ENCODE data around the gene IL22RA2. TPM values are rescaled to one million over a fixed set of nuclear protein-coding genes. Genes with fewer than 3 reads are reported as not detected.

IL22RA2 gene
- total RNA-seq, 1 experiment from 2014 or later: not detected

DNA sequence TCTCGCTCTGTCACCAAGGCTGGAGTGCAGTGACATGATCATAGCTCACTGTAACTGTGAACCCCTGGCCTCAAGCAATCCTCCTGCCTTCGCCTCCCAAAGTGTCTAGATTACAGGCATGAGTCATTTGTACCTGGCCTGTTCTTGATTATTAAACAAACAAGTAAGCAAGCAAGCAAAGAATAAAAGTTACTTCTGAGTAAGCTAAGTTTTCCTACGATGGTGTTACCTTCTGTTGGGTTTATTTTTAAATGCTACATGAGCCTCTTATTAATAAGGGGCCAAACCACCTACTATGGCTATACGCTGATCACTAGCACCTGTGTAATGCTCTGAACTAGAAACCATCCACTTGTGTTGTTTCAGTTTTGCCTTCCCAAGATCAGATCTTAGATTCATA, 50.8 kb downstream of the IL22RA2 start:
- Histone ChIP-seq H3K9ac (ENCODE audit: low read length) (no peak overlapping the region), H3K79me2 (ENCODE audit: low read length) (no peaks in the 10 kb centered on the region), H3K27ac (ENCODE audit: low read length) (no peak overlapping the region), H3K9me3 (ENCODE audit: low read length) (no peaks in the 10 kb centered on the region), H3K9me2 (replicated peaks; ENCODE audit: low read length) (no peaks in the 10 kb centered on the region), H3K4me3 (ENCODE audit: low read length) (no peak overlapping the region), H3K4me1 (ENCODE audit: insufficient read depth, low read length) (no peaks in the 10 kb centered on the region), H3K4me2 (ENCODE audit: low read length) (no peak overlapping the region), H3F3A (ENCODE audit: low read length, unreplicated experiment) (no peaks in the 10 kb centered on the region), H3K27me3 (ENCODE audit: low read length) (no peaks in the 10 kb centered on the region), H3K36me3 (ENCODE audit: low read depth, low read length) (no peaks in the 10 kb centered on the region), H2AFZ (ENCODE audit: low read length) (no peak overlapping the region), H4K20me1 (ENCODE audit: low read length) (no peaks in the 10 kb centered on the region)
- no peak for TF ChIP-seq EZH2phosphoT487 (IDR thresholded peaks at IDR 0.05; ENCODE audit: borderline replicate concordance, low read length)
- TF ChIP-seq, protein P1, sequence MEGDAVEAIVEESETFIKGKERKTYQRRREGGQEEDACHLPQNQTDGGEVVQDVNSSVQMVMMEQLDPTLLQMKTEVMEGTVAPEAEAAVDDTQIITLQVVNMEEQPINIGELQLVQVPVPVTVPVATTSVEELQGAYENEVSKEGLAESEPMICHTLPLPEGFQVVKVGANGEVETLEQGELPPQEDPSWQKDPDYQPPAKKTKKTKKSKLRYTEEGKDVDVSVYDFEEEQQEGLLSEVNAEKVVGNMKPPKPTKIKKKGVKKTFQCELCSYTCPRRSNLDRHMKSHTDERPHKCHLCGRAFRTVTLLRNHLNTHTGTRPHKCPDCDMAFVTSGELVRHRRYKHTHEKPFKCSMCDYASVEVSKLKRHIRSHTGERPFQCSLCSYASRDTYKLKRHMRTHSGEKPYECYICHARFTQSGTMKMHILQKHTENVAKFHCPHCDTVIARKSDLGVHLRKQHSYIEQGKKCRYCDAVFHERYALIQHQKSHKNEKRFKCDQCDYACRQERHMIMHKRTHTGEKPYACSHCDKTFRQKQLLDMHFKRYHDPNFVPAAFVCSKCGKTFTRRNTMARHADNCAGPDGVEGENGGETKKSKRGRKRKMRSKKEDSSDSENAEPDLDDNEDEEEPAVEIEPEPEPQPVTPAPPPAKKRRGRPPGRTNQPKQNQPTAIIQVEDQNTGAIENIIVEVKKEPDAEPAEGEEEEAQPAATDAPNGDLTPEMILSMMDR (conservative IDR thresholded peaks at IDR 0.05; ENCODE audit: low read depth, low read length): no peak
- TF ChIP-seq EZH2 (IDR thresholded peaks at IDR 0.05; ENCODE audit: low read length, unreplicated experiment): no peak
- BruUV-seq (replicated peaks): no TSS peak
- CTCF ChIA-PET: no interaction called here
- intact Hi-C loops (cut with micrococcal nuclease): no loop called here
- DNase-seq (peak; percentile 23), ATAC-seq (no peak)
- POLR2A ChIA-PET (ENCODE audit: unreplicated experiment): no interaction called here

DNA sequence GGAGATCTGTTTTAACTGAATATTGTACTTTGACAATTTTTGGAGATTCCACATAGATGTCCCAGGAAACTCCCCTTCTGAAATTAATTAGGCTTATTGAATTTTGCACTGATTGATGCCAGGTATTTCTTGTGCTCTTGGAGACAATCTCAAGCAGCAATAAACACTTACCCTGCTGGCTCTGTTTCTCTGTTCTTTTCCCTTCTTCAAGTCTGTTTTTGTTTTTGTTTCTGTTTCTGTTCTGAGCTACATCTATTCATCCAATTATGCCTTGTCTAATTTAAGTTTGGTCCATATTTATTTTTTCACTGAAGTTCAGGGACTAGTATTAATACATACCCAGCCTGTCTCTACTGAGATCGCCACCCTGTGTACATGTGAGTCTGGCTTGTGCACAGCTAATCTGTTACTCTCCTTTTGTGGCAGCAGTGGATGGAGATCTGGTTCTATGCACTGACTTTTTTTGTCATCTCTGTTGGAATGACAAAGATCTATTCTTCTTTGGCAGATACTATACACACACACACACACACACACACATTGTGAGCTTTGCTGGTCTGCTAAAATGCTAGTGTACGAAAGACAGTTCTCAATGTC, 51.9 kb downstream of the IL22RA2 start:
- Histone ChIP-seq H3K4me3 (ENCODE audit: low read length) (no peak overlapping the region), H3F3A (ENCODE audit: low read length, unreplicated experiment) (no peaks in the 10 kb centered on the region), H3K9me3 (ENCODE audit: low read length) (no peaks in the 10 kb centered on the region), H3K79me2 (ENCODE audit: low read length) (no peaks in the 10 kb centered on the region), H4K20me1 (ENCODE audit: low read length) (no peaks in the 10 kb centered on the region), H3K27me3 (ENCODE audit: low read length) (no peaks in the 10 kb centered on the region), H3K4me2 (ENCODE audit: low read length) (no peak overlapping the region), H3K4me1 (ENCODE audit: insufficient read depth, low read length) (no peaks in the 10 kb centered on the region), H3K27ac (ENCODE audit: low read length) (no peak overlapping the region), H2AFZ (ENCODE audit: low read length) (no peak overlapping the region), H3K9ac (ENCODE audit: low read length) (no peak overlapping the region), H3K9me2 (replicated peaks; ENCODE audit: low read length) (no peaks in the 10 kb centered on the region), H3K36me3 (ENCODE audit: low read depth, low read length) (no peaks in the 10 kb centered on the region)
- TF ChIP-seq, protein P1 (conservative IDR thresholded peaks at IDR 0.05; ENCODE audit: low read depth, low read length): no peak
- no peak for TF ChIP-seq EZH2 (IDR thresholded peaks at IDR 0.05; ENCODE audit: low read length, unreplicated experiment)
- no peak for TF ChIP-seq EZH2phosphoT487 (IDR thresholded peaks at IDR 0.05; ENCODE audit: borderline replicate concordance, low read length)
- ChIA-PET CTCF (no interaction called here), POLR2A (ENCODE audit: unreplicated experiment) (no interaction called here)
- no peak for DNase-seq
- ATAC-seq: no peak
- no TSS peak for BruUV-seq (replicated peaks)
- intact Hi-C loops (cut with micrococcal nuclease): no loop called here

DNA sequence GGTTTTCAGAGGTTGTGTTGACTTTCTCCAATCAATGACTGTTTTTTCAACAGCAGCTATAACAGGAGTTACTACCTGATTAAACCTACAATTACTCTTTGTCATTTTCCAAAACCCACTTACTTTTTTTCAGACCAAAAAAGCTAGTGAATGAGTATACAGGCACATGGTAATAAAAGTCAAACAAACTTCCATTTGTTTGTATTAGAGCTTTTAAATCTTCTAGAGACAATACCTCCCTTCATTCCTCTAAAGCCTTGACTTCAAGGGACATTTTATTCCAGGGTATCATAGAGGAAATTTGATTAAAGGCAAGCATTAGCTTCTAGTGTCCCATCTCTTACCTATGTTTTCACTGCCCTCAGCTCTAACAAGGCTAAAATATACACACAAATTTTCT, 52.7 kb downstream of the IL22RA2 start:
- Histone ChIP-seq H3K36me3 (ENCODE audit: low read depth, low read length) (no peaks in the 10 kb centered on the region), H3F3A (ENCODE audit: low read length, unreplicated experiment) (no peaks in the 10 kb centered on the region), H4K20me1 (ENCODE audit: low read length) (no peaks in the 10 kb centered on the region), H3K27me3 (ENCODE audit: low read length) (no peaks in the 10 kb centered on the region), H3K4me3 (ENCODE audit: low read length) (no peak overlapping the region), H3K27ac (ENCODE audit: low read length) (no peak overlapping the region), H3K4me1 (ENCODE audit: insufficient read depth, low read length) (no peaks in the 10 kb centered on the region), H3K9me2 (replicated peaks; ENCODE audit: low read length) (no peaks in the 10 kb centered on the region), H3K9ac (ENCODE audit: low read length) (no peak overlapping the region), H3K4me2 (ENCODE audit: low read length) (no peak overlapping the region), H3K79me2 (ENCODE audit: low read length) (no peaks in the 10 kb centered on the region), H2AFZ (ENCODE audit: low read length) (no peak overlapping the region), H3K9me3 (ENCODE audit: low read length) (no peaks in the 10 kb centered on the region)
- ATAC-seq: peak; percentile 58
- no peak for DNase-seq
- intact Hi-C loops (cut with micrococcal nuclease): no loop called here
- BruUV-seq (replicated peaks): no TSS peak
- TF ChIP-seq EZH2 (IDR thresholded peaks at IDR 0.05; ENCODE audit: low read length, unreplicated experiment): no peak
- TF ChIP-seq, protein P1 (conservative IDR thresholded peaks at IDR 0.05; ENCODE audit: low read depth, low read length): no peak
- TF ChIP-seq EZH2phosphoT487 (IDR thresholded peaks at IDR 0.05; ENCODE audit: borderline replicate concordance, low read length): no peak
- ChIA-PET POLR2A (ENCODE audit: unreplicated experiment) (no interaction called here), CTCF (no interaction called here)
